KMS-11 (cell line): ENCODE measurements around the gene PLXNA2.

ENCODE experiments used
- H2AFZ ChIP-seq: fragments of 200-600 bp; sonication (generic); 2 replicates; pipeline ENCODE4 v1.6.1; 2016; ENCODE audit warnings: antibody characterized with exemption, mixed run types, low read depth
- H3K27ac ChIP-seq: fragments of 200-600 bp; sonication (generic); 2 replicates; pipeline ENCODE4 v1.6.1; 2016; ENCODE audit warnings: mild to moderate bottlenecking, mixed run types
- H3K27me3 ChIP-seq: fragments of 200-600 bp; sonication (generic); 2 replicates; pipeline ENCODE4 v1.6.1; 2017; ENCODE audit warnings: mild to moderate bottlenecking, low read depth, mixed run types, moderate library complexity; ENCODE audit not compliant: insufficient read depth
- H3K36me3 ChIP-seq: fragments of 200-600 bp; sonication (generic); 2 replicates; pipeline ENCODE4 v1.6.1; 2017; ENCODE audit warnings: mild to moderate bottlenecking, mixed run types; ENCODE audit not compliant: insufficient read depth
- H3K4me1 ChIP-seq: fragments of 200-600 bp; sonication (generic); 2 replicates; pipeline ENCODE4 v1.6.1; 2016; ENCODE audit warnings: mild to moderate bottlenecking, low read depth, mixed run types; ENCODE audit not compliant: poor library complexity, severe bottlenecking
- H3K4me2 ChIP-seq: fragments of 200-600 bp; sonication (generic); 2 replicates; pipeline ENCODE4 v1.7.0; 2016; ENCODE audit warnings: mild to moderate bottlenecking, mixed run types
- H3K4me3 ChIP-seq: fragments of 200-600 bp; sonication (generic); IDR thresholded peaks from 2 replicates; pipeline ENCODE4 v1.6.1; 2017; ENCODE audit warnings: low read depth, low read length, mixed read lengths; ENCODE audit not compliant: insufficient read depth
- H3K79me2 ChIP-seq: fragments of 200-600 bp; sonication (generic); 2 replicates; pipeline ENCODE4 v1.6.1; 2016; ENCODE audit warnings: low read depth, mixed run types; ENCODE audit not compliant: insufficient read depth
- H3K9ac ChIP-seq: fragments of 200-600 bp; sonication (generic); 2 replicates; pipeline ENCODE4 v1.6.1; 2016; ENCODE audit warnings: mild to moderate bottlenecking, mixed run types
- H4K20me1 ChIP-seq: fragments of 200-600 bp; sonication (generic); 2 replicates; pipeline ENCODE4 v1.6.1; 2016; ENCODE audit warnings: mild to moderate bottlenecking, mixed run types; ENCODE audit not compliant: insufficient read depth
- TF ChIP-seq, protein P1 (sequence below): fragments of 200-600 bp; sonication (generic); conservative IDR thresholded peaks from 2 replicates; pipeline ENCODE4 v1.6.1; 2017; ENCODE audit warnings: low read depth, mild to moderate bottlenecking, antibody characterized with exemption, low read length, moderate library complexity, mixed read lengths

PLXNA2 gene

GRCh38 chr1:208028526-208028925 lies 215.7 kb downstream of the PLXNA2 start:
- Histone ChIP-seq H3K79me2 (no peaks in the 10 kb centered on the region), H3K27ac (no peak overlapping the region), H3K4me1 (no peaks in the 10 kb centered on the region), H3K27me3 (no peaks in the 10 kb centered on the region), H3K4me2 (no peak overlapping the region), H3K36me3 (no peaks in the 10 kb centered on the region), H2AFZ (no peak overlapping the region), H3K9ac (no peak overlapping the region), H4K20me1 (no peaks in the 10 kb centered on the region), H3K4me3 (no peak overlapping the region)
- TF ChIP-seq, protein P1, sequence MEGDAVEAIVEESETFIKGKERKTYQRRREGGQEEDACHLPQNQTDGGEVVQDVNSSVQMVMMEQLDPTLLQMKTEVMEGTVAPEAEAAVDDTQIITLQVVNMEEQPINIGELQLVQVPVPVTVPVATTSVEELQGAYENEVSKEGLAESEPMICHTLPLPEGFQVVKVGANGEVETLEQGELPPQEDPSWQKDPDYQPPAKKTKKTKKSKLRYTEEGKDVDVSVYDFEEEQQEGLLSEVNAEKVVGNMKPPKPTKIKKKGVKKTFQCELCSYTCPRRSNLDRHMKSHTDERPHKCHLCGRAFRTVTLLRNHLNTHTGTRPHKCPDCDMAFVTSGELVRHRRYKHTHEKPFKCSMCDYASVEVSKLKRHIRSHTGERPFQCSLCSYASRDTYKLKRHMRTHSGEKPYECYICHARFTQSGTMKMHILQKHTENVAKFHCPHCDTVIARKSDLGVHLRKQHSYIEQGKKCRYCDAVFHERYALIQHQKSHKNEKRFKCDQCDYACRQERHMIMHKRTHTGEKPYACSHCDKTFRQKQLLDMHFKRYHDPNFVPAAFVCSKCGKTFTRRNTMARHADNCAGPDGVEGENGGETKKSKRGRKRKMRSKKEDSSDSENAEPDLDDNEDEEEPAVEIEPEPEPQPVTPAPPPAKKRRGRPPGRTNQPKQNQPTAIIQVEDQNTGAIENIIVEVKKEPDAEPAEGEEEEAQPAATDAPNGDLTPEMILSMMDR, result no peak

GRCh38 chr1:208027861-208028260 lies 216.3 kb downstream of the PLXNA2 start:
- Histone ChIP-seq H3K9ac (no peak overlapping the region), H3K36me3 (no peaks in the 10 kb centered on the region), H4K20me1 (no peaks in the 10 kb centered on the region), H3K79me2 (no peaks in the 10 kb centered on the region), H3K4me1 (no peaks in the 10 kb centered on the region), H3K4me2 (no peak overlapping the region), H3K4me3 (no peak overlapping the region), H2AFZ (no peak overlapping the region), H3K27ac (no peak overlapping the region), H3K27me3 (no peaks in the 10 kb centered on the region)
- TF ChIP-seq, protein P1, result no peak

DNA sequence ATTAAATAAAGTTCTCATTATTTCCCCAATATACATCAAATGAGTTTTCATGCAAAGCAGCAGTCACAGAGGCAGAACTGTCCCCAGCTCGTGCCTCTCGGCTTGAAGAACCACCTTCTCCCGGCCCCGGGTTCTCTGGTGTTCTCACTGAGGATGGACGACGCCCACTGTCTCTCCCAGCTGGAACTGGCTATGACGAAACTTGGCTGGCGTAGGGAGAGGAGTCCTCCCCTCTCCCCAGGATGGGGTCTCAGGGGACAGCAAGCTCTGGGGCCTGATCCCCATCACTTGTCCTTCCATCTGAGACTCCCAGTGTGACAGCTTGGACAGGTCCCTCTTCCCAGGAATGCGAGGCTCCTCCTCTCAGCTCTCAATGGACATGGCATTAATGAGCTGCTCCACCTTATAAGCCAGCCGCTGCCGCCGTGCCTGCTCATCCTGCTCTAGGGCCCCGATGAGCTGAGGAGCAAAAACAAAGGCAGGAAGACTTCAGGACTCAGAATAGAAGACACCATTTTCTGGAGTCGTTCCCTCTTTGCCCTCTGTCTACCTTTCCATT lies 217.2 kb downstream of the PLXNA2 start:
- no peaks in the 10 kb centered on the region for H3K4me1 ChIP-seq
- no peaks in the 10 kb centered on the region for H3K79me2 ChIP-seq
- H3K9ac ChIP-seq, result no peak overlapping the region
- H3K4me2 ChIP-seq, result no peak overlapping the region
- no peaks in the 10 kb centered on the region for H3K36me3 ChIP-seq
- H3K27me3 ChIP-seq, result no peaks in the 10 kb centered on the region
- H2AFZ ChIP-seq, result no peak overlapping the region
- TF ChIP-seq, protein P1, result no peak
- H3K27ac ChIP-seq, result no peak overlapping the region
- no peaks in the 10 kb centered on the region for H4K20me1 ChIP-seq
- no peak overlapping the region for H3K4me3 ChIP-seq

DNA sequence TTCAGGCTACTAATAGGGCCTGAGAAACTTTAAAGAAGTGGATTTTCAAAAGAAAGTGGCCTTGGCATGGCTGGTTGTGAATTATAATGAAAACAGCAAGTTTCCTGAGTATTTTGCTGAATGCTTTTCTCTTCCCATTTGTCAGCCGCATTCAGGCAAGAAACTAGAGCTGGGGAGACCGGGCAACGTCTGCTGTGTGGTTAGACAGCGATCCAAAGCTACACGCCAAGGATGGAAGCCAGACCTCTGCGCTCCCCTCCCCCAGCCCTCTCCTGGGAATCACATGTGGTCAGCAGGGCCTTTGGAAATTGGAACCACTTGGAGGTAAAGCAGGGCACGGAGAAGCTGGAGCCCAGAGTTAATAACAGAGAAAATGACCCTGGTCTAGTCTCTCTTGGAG lies 219.2 kb downstream of the PLXNA2 start:
- Histone ChIP-seq H3K27me3 (no peaks in the 10 kb centered on the region), H3K4me3 (no peak overlapping the region), H2AFZ (no peak overlapping the region), H3K9ac (no peak overlapping the region), H3K79me2 (no peaks in the 10 kb centered on the region), H4K20me1 (no peaks in the 10 kb centered on the region), H3K4me2 (no peak overlapping the region), H3K27ac (no peak overlapping the region), H3K36me3 (no peaks in the 10 kb centered on the region), H3K4me1 (no peaks in the 10 kb centered on the region)
- TF ChIP-seq, protein P1, result no peak
